Astrocyte (in vitro differentiated cells and primary cell): ENCODE results near the gene BUD13. TPM values are rescaled to one million over a fixed set of nuclear protein-coding genes. Genes with fewer than 3 reads are reported as not detected.

Source experiments
- DNase-seq: peaks from one replicate; pipeline ENCODE4 v3.0.0-alpha.2; 2010; ENCODE audit warnings: low read depth
- FAIRE-seq: peaks from 2 replicates; lab custom pipeline; 2011; peaks lifted over from hg19 to GRCh38; lab: Jason Lieb, UNC
- H2AFZ ChIP-seq: 2 replicates; pipeline ENCODE4 v1.6.0; 2012; ENCODE audit warnings: low read depth, low read length, inconsistent platforms
- H3K27ac ChIP-seq: 2 replicates; pipeline ENCODE4 v1.5.1; 2011; ENCODE audit warnings: low read depth, low read length, inconsistent platforms
- H3K27me3 ChIP-seq: 2 replicates; pipeline ENCODE4 v1.6.0; 2011; ENCODE audit warnings: low read length, inconsistent platforms; ENCODE audit not compliant: insufficient read depth
- H3K36me3 ChIP-seq: 2 replicates; pipeline ENCODE4 v1.5.1; 2011; ENCODE audit warnings: low read length, inconsistent platforms; ENCODE audit not compliant: insufficient read depth
- H3K4me1 ChIP-seq: 2 replicates; pipeline ENCODE4 v1.5.1; 2011; ENCODE audit warnings: low read length, inconsistent platforms; ENCODE audit not compliant: insufficient read depth
- H3K4me2 ChIP-seq: 2 replicates; pipeline ENCODE4 v1.6.0; 2012; ENCODE audit warnings: low read length, inconsistent platforms
- H3K4me3 ChIP-seq: 2 replicates; pipeline ENCODE4 v1.5.1; 2011; ENCODE audit warnings: low read depth, mild to moderate bottlenecking, low read length, inconsistent platforms; ENCODE audit not compliant: insufficient read depth
- H3K79me2 ChIP-seq: 2 replicates; pipeline ENCODE4 v1.6.0; 2012; ENCODE audit warnings: mild to moderate bottlenecking, low read length, inconsistent platforms; ENCODE audit not compliant: insufficient read depth
- H3K9ac ChIP-seq: 2 replicates; pipeline ENCODE4 v1.6.0; 2012; ENCODE audit warnings: mild to moderate bottlenecking, low read length, inconsistent platforms
- H3K9me3 ChIP-seq: 2 replicates; pipeline ENCODE4 v1.5.1; 2012; ENCODE audit warnings: low read depth, mild to moderate bottlenecking, low read length, inconsistent platforms; ENCODE audit not compliant: insufficient read depth
- H4K20me1 ChIP-seq: 2 replicates; pipeline ENCODE4 v1.6.0; 2012; ENCODE audit warnings: low read length, inconsistent platforms; ENCODE audit not compliant: insufficient read depth
- H3K27ac Mint-ChIP-seq: one replicate; pipeline ENCODE4 v1.8.0; 2021; ENCODE audit warnings: mild to moderate bottlenecking, mixed read lengths; ENCODE audit not compliant: unreplicated experiment
- H3K27me3 Mint-ChIP-seq: one replicate; pipeline ENCODE4 v1.8.0; 2021; ENCODE audit warnings: low read depth, mixed read lengths; ENCODE audit not compliant: unreplicated experiment
- H3K36me3 Mint-ChIP-seq: one replicate; pipeline ENCODE4 v1.8.0; 2021; ENCODE audit warnings: low read depth, mixed read lengths; ENCODE audit not compliant: unreplicated experiment
- H3K4me1 Mint-ChIP-seq: one replicate; pipeline ENCODE4 v1.8.0; 2021; ENCODE audit warnings: low read depth, mixed read lengths; ENCODE audit not compliant: unreplicated experiment
- H3K4me3 Mint-ChIP-seq: one replicate; pipeline ENCODE4 v1.8.0; 2021; ENCODE audit warnings: mild to moderate bottlenecking, moderate library complexity, mixed read lengths; ENCODE audit not compliant: unreplicated experiment
- H3K9me3 Mint-ChIP-seq: one replicate; pipeline ENCODE4 v1.8.0; 2021; ENCODE audit warnings: mild to moderate bottlenecking, mixed read lengths; ENCODE audit not compliant: unreplicated experiment
- EZH2 ChIP-seq: IDR thresholded peaks from 2 replicates; pipeline ENCODE4 v1.6.1; 2012; ENCODE audit warnings: mild to moderate bottlenecking, low read length, inconsistent platforms; ENCODE audit not compliant: insufficient read depth
- total RNA-seq: library from RNA; stranded (reverse); gene quantifications from 2 replicates; pipeline ENCODE4 v1.2.1, GENCODE V29; 2021
- TF ChIP-seq, protein P1 (sequence below): IDR thresholded peaks from 2 replicates; pipeline ENCODE4 v1.5.1; 2011; ENCODE audit warnings: low read depth, mild to moderate bottlenecking, inconsistent platforms, low read length, moderate library complexity; ENCODE audit not compliant: insufficient read depth

Gene BUD13
- total RNA-seq, 1 donor from 2014 or later, result 9.3 TPM

DNA sequence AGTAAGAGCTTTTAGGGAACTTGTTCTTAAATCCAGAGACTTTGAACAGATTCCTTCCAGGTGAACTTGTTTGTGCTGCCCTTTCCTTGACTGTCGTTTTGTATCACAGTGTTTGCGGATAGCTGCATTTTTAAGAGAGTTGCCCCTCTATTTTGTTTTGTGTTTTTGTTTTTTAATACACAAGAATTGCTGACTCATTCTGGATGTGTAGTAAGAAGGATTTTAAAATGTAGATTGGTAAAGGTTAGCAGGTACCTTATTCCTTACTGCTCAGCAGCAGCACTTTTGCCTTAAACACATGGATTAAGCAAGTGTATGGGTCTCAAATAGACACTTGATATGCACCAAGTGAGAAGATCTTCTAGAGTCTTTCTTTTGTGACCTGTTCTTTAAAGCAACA, 27.8 kb upstream of the BUD13 start:
- Histone ChIP-seq H3K79me2 (no peaks in the 10 kb centered on the region), H3K4me2 (no peak overlapping the region), H3K36me3 (no peaks in the 10 kb centered on the region), H3K9ac (no peak overlapping the region), H3K9me3 (no peaks in the 10 kb centered on the region), H3K27me3 (peaks cover 11% of the 10 kb centered on the region), H4K20me1 (no peaks in the 10 kb centered on the region), H3K4me1 (no peaks in the 10 kb centered on the region), H3K27ac (no peak overlapping the region), H2AFZ (no peak overlapping the region), H3K4me3 (no peak overlapping the region)
- no peaks in the 10 kb centered on the region for H3K9me3 Mint-ChIP-seq
- no peak overlapping the region for H3K27ac Mint-ChIP-seq
- H3K27me3 Mint-ChIP-seq, result peaks cover 3% of the 10 kb centered on the region
- H3K4me1 Mint-ChIP-seq, result no peaks in the 10 kb centered on the region
- TF ChIP-seq, protein P1, sequence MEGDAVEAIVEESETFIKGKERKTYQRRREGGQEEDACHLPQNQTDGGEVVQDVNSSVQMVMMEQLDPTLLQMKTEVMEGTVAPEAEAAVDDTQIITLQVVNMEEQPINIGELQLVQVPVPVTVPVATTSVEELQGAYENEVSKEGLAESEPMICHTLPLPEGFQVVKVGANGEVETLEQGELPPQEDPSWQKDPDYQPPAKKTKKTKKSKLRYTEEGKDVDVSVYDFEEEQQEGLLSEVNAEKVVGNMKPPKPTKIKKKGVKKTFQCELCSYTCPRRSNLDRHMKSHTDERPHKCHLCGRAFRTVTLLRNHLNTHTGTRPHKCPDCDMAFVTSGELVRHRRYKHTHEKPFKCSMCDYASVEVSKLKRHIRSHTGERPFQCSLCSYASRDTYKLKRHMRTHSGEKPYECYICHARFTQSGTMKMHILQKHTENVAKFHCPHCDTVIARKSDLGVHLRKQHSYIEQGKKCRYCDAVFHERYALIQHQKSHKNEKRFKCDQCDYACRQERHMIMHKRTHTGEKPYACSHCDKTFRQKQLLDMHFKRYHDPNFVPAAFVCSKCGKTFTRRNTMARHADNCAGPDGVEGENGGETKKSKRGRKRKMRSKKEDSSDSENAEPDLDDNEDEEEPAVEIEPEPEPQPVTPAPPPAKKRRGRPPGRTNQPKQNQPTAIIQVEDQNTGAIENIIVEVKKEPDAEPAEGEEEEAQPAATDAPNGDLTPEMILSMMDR, result no peak
- TF ChIP-seq EZH2, result no peak
- no peaks in the 10 kb centered on the region for H3K36me3 Mint-ChIP-seq
- FAIRE-seq (no peak), DNase-seq (no peak)
- H3K4me3 Mint-ChIP-seq, result no peak overlapping the region

GRCh38 chr11:116798368-116798767, 25.6 kb upstream of the BUD13 start:
- no peaks in the 10 kb centered on the region for H3K27me3 Mint-ChIP-seq
- no peaks in the 10 kb centered on the region for H3K36me3 ChIP-seq
- H3K9me3 Mint-ChIP-seq, result no peaks in the 10 kb centered on the region
- peaks cover 6% of the 10 kb centered on the region for H3K27me3 ChIP-seq
- H4K20me1 ChIP-seq, result no peaks in the 10 kb centered on the region
- FAIRE-seq (no peak), DNase-seq (no peak)
- H2AFZ ChIP-seq, result no peak overlapping the region
- no peak overlapping the region for H3K4me3 Mint-ChIP-seq
- peaks cover 3% of the 10 kb centered on the region for H3K4me1 ChIP-seq
- no peaks in the 10 kb centered on the region for H3K9me3 ChIP-seq
- H3K79me2 ChIP-seq, result no peaks in the 10 kb centered on the region
- H3K4me1 Mint-ChIP-seq, result peaks cover 2% of the 10 kb centered on the region
- H3K27ac ChIP-seq, result no peak overlapping the region
- H3K9ac ChIP-seq, result no peak overlapping the region
- no peak overlapping the region for H3K4me3 ChIP-seq
- H3K4me2 ChIP-seq, result no peak overlapping the region
- no peaks in the 10 kb centered on the region for H3K36me3 Mint-ChIP-seq
- no peak overlapping the region for H3K27ac Mint-ChIP-seq
- TF ChIP-seq, protein P1, result no peak
- no peak for TF ChIP-seq EZH2

GRCh38 chr11:116797816-116798215, 25.0 kb upstream of the BUD13 start:
- no peak overlapping the region for H2AFZ ChIP-seq
- no peak overlapping the region for H3K4me3 ChIP-seq
- peaks cover 6% of the 10 kb centered on the region for H3K4me1 Mint-ChIP-seq
- H3K9me3 ChIP-seq, result no peaks in the 10 kb centered on the region
- H3K36me3 Mint-ChIP-seq, result no peaks in the 10 kb centered on the region
- peaks cover 6% of the 10 kb centered on the region for H3K27me3 ChIP-seq
- H3K4me1 ChIP-seq, result peaks cover 5% of the 10 kb centered on the region
- no peak for FAIRE-seq
- H3K4me2 ChIP-seq, result no peak overlapping the region
- TF ChIP-seq, protein P1, result no peak
- TF ChIP-seq EZH2, result no peak
- DNase-seq, result no peak
- no peak overlapping the region for H3K9ac ChIP-seq
- no peak overlapping the region for H3K27ac Mint-ChIP-seq
- no peaks in the 10 kb centered on the region for H4K20me1 ChIP-seq
- no peaks in the 10 kb centered on the region for H3K9me3 Mint-ChIP-seq
- H3K27me3 Mint-ChIP-seq, result no peaks in the 10 kb centered on the region
- H3K4me3 Mint-ChIP-seq, result no peak overlapping the region
- H3K27ac ChIP-seq, result no peak overlapping the region
- H3K36me3 ChIP-seq, result no peaks in the 10 kb centered on the region
- H3K79me2 ChIP-seq, result no peaks in the 10 kb centered on the region
